ENCODE measurements around the gene AFF1.

AFF1 gene

GRCh38 chr4:87171944-87172343 is 237.1 kb downstream of the AFF1 start:
- no peak for TF ChIP-seq CTCF (IDR thresholded peaks at IDR 0.05; ENCODE audit: borderline replicate concordance, insufficient read depth, low read depth, low read length)
- H3K4me3 ChIP-seq (ENCODE audit: low read depth, low read length): no peak overlapping the region

GRCh38 chr4:87174672-87175071 is 239.9 kb downstream of the AFF1 start:
- H3K4me3 ChIP-seq (ENCODE audit: low read depth, low read length): no peak overlapping the region
- TF ChIP-seq CTCF (IDR thresholded peaks at IDR 0.05; ENCODE audit: borderline replicate concordance, insufficient read depth, low read depth, low read length): no peak

GRCh38 chr4:87179751-87180150 is 244.9 kb downstream of the AFF1 start:
- TF ChIP-seq CTCF (IDR thresholded peaks at IDR 0.05; ENCODE audit: borderline replicate concordance, insufficient read depth, low read depth, low read length): no peak
- H3K4me3 ChIP-seq (ENCODE audit: low read depth, low read length): no peak overlapping the region

- no peak overlapping the region for H3K4me3 ChIP-seq (ENCODE audit: low read depth, low read length)
- no peak for TF ChIP-seq CTCF (IDR thresholded peaks at IDR 0.05; ENCODE audit: borderline replicate concordance, insufficient read depth, low read depth, low read length)
Measured at GRCh38 chr4:87180767-87181166, 246.0 kb downstream of the AFF1 start.

GRCh38 chr4:87185146-87185870 is 250.5 kb downstream of the AFF1 start:
- no peak overlapping the region for H3K4me3 ChIP-seq (ENCODE audit: low read depth, low read length)
- no peak for TF ChIP-seq CTCF (IDR thresholded peaks at IDR 0.05; ENCODE audit: borderline replicate concordance, insufficient read depth, low read depth, low read length)

GRCh38 chr4:87188048-87188447 is 253.2 kb downstream of the AFF1 start:
- no peak overlapping the region for H3K4me3 ChIP-seq (ENCODE audit: low read depth, low read length)
- TF ChIP-seq CTCF (IDR thresholded peaks at IDR 0.05; ENCODE audit: borderline replicate concordance, insufficient read depth, low read depth, low read length): no peak

DNA sequence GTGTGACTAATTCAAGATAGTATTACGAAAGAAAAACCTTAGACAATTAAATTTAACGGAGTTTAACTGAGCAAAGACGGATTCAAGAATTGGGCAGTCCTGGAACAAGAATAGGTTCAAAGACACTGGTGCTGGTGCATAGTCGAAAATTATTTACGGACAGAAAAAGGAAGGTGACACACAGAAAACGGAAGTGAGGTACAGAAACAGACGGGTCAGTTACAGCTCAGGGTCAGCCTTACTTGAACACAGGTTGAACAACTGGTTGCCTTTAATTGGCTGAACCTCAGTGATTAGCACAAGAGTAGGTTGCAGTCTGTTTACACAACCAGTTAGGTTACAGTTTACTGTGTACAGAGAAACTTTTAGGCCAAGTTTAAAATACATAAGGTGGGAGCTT is 254.1 kb downstream of the AFF1 start:
- no peak overlapping the region for H3K4me3 ChIP-seq (ENCODE audit: low read depth, low read length)
- no peak for TF ChIP-seq CTCF (IDR thresholded peaks at IDR 0.05; ENCODE audit: borderline replicate concordance, insufficient read depth, low read depth, low read length)
